ENCODE measurements around the gene GMDS. TPM values are rescaled to one million over a fixed set of nuclear protein-coding genes. Genes with fewer than 3 reads are reported as not detected.

GMDS gene
- total and polyA plus RNA-seq, 2 donors (not counting 1 experiment from before 2014, with no cell fraction given): 12.7 to 34.5 TPM

- Histone ChIP-seq H3K4me2 (ENCODE audit: extremely low read depth, insufficient read depth, low read length) (no peak overlapping the region), H3K9me3 (ENCODE audit: control insufficient read depth, insufficient read depth, low read depth, low read length) (no peaks in the 10 kb centered on the region), H3K36me3 (ENCODE audit: control insufficient read depth, insufficient read depth, low read length) (no peaks in the 10 kb centered on the region), H2AFZ (ENCODE audit: low read length) (no peak overlapping the region), H3K27me3 (ENCODE audit: control insufficient read depth, insufficient read depth, low read length) (peaks cover 53% of the 10 kb centered on the region), H3K4me3 (replicated peaks in 1 of 4; ENCODE audit: control extremely low read depth in 1 of 4, insufficient read depth in 1 of 4, low read depth in 3 of 4, low read length in 4 of 4) (no peak overlapping the region), H3K4me1 (ENCODE audit: control insufficient read depth, extremely low read depth, insufficient read depth, low read length) (peaks cover 4% of the 10 kb centered on the region), H3K9ac (ENCODE audit: insufficient read depth, low read length) (no peak overlapping the region), H3K27ac (ENCODE audit: insufficient read depth, low read length) (no peak overlapping the region), H3K79me2 (ENCODE audit: control insufficient read depth, insufficient read depth, low read length) (no peaks in the 10 kb centered on the region), H4K20me1 (ENCODE audit: control insufficient read depth, extremely low read depth, insufficient read depth, low read length) (no peaks in the 10 kb centered on the region)
- TF ChIP-seq EZH2 (IDR thresholded peaks at IDR 0.05; ENCODE audit: low read length, missing control alignments) (no peak), CTCF (conservative IDR thresholded peaks at IDR 0.05 in 1 of 2, IDR thresholded peaks at IDR 0.05 in 1 of 2; ENCODE audit: low read depth in 1 of 2, low read length in 2 of 2) (no peak)
- DNase-seq (ENCODE audit: low read depth in 2 of 2): no peak
Measured at GRCh38 chr6:1602049-1602713, 643.2 kb downstream of the GMDS start.

- peaks cover 45% of the 10 kb centered on the region for H3K27me3 ChIP-seq (ENCODE audit: control insufficient read depth, insufficient read depth, low read length)
- H3K4me1 ChIP-seq (ENCODE audit: control insufficient read depth, extremely low read depth, insufficient read depth, low read length): peaks cover 4% of the 10 kb centered on the region
- DNase-seq (ENCODE audit: low read depth in 2 of 2): no peak
- no peak overlapping the region for H3K4me2 ChIP-seq (ENCODE audit: extremely low read depth, insufficient read depth, low read length)
- H3K27ac ChIP-seq (ENCODE audit: insufficient read depth, low read length): no peak overlapping the region
- H3K4me3 ChIP-seq (replicated peaks in 1 of 4; ENCODE audit: control extremely low read depth in 1 of 4, insufficient read depth in 1 of 4, low read depth in 3 of 4, low read length in 4 of 4): no peak overlapping the region
- H3K9me3 ChIP-seq (ENCODE audit: control insufficient read depth, insufficient read depth, low read depth, low read length): no peaks in the 10 kb centered on the region
- no peaks in the 10 kb centered on the region for H3K79me2 ChIP-seq (ENCODE audit: control insufficient read depth, insufficient read depth, low read length)
- H2AFZ ChIP-seq (ENCODE audit: low read length): no peak overlapping the region
- no peaks in the 10 kb centered on the region for H3K36me3 ChIP-seq (ENCODE audit: control insufficient read depth, insufficient read depth, low read length)
- H3K9ac ChIP-seq (ENCODE audit: insufficient read depth, low read length): no peak overlapping the region
- H4K20me1 ChIP-seq (ENCODE audit: control insufficient read depth, extremely low read depth, insufficient read depth, low read length): no peaks in the 10 kb centered on the region
- TF ChIP-seq CTCF (conservative IDR thresholded peaks at IDR 0.05 in 1 of 2, IDR thresholded peaks at IDR 0.05 in 1 of 2; ENCODE audit: low read depth in 1 of 2, low read length in 2 of 2): no peak
- no peak for TF ChIP-seq EZH2 (IDR thresholded peaks at IDR 0.05; ENCODE audit: low read length, missing control alignments)
Measured at GRCh38 chr6:1601158-1602048, 644.0 kb downstream of the GMDS start.

- H3K4me2 ChIP-seq (ENCODE audit: extremely low read depth, insufficient read depth, low read length): no peak overlapping the region
- TF ChIP-seq CTCF (conservative IDR thresholded peaks at IDR 0.05 in 1 of 2, IDR thresholded peaks at IDR 0.05 in 1 of 2; ENCODE audit: low read depth in 1 of 2, low read length in 2 of 2) (no peak), EZH2 (IDR thresholded peaks at IDR 0.05; ENCODE audit: low read length, missing control alignments) (no peak)
- no peaks in the 10 kb centered on the region for H3K9me3 ChIP-seq (ENCODE audit: control insufficient read depth, insufficient read depth, low read depth, low read length)
- no peak for DNase-seq (ENCODE audit: low read depth in 2 of 2)
- H3K4me1 ChIP-seq (ENCODE audit: control insufficient read depth, extremely low read depth, insufficient read depth, low read length): peaks cover 6% of the 10 kb centered on the region
- H3K27ac ChIP-seq (ENCODE audit: insufficient read depth, low read length): no peak overlapping the region
- no peak overlapping the region for H3K4me3 ChIP-seq (replicated peaks in 1 of 4; ENCODE audit: control extremely low read depth in 1 of 4, insufficient read depth in 1 of 4, low read depth in 3 of 4, low read length in 4 of 4)
- H3K9ac ChIP-seq (ENCODE audit: insufficient read depth, low read length): no peak overlapping the region
- H3K36me3 ChIP-seq (ENCODE audit: control insufficient read depth, insufficient read depth, low read length): no peaks in the 10 kb centered on the region
- no peaks in the 10 kb centered on the region for H3K79me2 ChIP-seq (ENCODE audit: control insufficient read depth, insufficient read depth, low read length)
- no peak overlapping the region for H2AFZ ChIP-seq (ENCODE audit: low read length)
- peaks cover 39% of the 10 kb centered on the region for H3K27me3 ChIP-seq (ENCODE audit: control insufficient read depth, insufficient read depth, low read length)
- H4K20me1 ChIP-seq (ENCODE audit: control insufficient read depth, extremely low read depth, insufficient read depth, low read length): no peaks in the 10 kb centered on the region
Measured at GRCh38 chr6:1600764-1601157, 644.6 kb downstream of the GMDS start.

Data from fibroblast of lung (primary cell).